8988T (cell line): ENCODE data around the gene PHTF2.

Experiments used
- DNase-seq: peaks from one replicate; pipeline ENCODE4 v3.0.0; 2011

The PHTF2 gene

DNA sequence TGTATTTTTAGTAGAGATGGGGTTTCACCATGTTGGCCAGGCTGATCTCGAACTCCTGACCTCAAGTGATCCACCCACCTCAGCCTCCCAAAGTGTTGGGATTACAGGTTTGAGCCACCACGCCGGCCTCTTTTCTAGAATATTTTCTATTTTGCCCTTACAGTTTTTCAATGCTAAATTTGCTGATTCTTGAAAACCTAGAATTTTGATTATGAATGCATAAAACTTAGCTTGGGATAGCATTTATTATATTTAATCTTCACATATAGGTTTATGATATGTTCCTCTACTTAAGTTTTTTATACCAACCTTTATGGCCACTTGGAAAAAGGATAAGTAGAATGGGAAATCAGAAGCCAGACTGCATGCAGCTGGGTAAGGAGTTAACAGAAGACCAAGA is 2.5 kb upstream of the PHTF2 start:
- DNase-seq, result no peak

DNA sequence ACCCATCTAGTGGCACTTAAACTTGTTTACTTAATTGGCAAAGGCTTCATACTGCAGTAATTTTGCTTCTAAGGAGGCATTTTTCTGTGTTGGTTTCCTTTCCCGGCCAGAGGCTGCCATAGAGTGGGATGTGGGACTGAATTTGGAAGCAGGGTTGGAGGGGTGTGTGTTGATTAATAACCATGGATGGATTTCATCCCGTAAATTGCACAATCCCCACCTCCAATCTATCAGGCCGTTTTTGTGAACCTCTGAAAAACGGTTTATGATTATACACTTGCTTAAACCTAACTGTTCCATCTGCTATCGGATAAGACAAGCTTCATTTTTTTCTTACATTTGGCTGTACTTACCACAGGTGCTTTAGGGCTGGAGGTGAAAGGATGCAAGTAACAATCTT is 1.6 kb upstream of the PHTF2 start:
- no peak for DNase-seq

DNA sequence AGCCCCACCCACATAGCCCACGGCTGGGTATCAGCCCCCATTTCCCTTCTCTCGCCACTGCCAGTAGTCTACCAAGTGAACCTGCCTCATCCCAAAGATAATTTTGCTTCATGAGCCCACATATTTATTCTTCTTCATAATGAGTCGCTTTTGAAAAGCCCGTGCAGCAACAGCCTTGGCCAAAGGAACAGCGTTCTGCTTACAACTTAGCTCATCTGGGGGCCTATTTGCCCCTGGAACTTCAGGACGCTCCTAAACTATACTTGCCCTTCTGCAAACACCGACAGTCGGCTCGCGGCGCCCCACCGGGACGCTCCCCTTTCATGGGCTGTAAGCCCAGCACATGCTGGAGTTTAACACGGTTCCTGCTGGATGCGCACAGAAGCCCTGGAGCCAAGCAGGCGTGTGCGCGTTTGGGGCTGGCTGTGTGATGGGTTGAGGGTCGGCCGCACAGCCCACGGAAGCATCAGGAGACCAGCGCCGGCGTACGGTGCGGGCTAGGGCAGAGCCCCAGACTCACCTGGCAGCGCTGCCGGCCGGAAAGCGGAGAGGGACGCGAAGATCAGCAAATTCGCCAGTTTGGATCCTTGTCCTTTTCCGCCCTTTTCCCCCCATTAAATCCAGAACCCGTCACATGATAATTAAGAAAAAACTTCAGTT is 709 bp upstream of the PHTF2 start:
- no peak for DNase-seq

DNA sequence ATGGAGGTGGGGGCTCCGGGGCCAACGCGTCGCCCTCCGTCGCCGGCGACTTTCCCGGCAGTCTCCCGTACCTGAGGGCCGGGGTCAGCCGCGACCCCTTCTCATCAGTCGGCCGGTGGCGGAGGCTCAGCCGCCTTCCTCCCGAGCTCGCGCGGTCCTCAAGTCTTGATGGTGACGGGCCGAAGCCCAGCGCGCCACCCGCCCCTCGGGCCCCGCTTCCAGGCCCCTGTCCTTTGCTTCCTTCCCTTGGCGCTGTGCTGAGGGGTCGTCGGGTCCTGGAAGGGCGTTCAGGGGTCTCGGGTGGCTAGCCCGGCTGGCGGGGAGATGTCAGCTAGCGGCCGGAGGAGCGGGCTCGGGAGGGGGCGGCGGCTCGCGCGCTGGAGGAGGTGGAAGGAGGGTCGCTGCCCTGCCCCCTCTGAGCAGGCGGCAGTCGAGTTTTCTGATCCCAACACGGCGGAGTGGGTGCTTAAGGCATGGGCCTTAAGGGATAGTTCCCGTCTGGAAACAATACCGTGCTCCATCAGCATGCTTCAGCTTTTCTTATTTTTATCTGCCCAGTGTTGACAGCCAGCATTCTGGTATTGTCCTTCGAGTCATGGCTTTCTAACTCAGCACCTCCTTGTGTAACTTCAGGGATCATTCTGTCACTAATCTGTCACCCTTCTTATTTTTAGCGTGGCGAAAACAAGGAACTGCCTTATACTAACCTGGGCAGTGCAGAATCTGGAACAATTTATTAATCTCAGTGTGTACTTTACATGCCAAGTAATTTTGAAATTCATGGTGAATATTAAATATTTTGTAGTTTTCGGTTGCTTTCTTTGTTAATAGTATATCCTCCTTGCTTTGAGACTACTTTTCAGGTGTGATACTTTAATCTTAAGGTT is 748 bp downstream of the PHTF2 start:
- DNase-seq, result no peak

DNA sequence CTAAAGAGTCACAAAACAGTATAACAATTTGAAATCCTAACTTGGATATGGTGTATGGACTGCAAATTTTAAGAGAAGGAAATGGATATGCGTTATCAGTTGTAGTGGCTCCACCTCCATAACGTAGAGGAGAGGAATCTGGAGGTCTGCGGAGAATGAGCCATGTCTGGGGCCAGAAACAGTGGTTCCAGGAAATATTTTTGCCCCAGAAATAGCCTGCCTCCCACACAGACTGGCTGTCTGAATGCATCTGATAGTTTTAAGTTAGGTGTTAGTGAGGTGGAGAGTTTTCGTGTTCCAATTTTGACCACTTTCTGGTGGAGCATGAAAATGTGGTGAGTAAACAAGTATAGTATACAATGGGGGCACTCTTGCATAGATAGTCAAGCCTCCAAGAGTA is 1.6 kb downstream of the PHTF2 start:
- no peak for DNase-seq

DNA sequence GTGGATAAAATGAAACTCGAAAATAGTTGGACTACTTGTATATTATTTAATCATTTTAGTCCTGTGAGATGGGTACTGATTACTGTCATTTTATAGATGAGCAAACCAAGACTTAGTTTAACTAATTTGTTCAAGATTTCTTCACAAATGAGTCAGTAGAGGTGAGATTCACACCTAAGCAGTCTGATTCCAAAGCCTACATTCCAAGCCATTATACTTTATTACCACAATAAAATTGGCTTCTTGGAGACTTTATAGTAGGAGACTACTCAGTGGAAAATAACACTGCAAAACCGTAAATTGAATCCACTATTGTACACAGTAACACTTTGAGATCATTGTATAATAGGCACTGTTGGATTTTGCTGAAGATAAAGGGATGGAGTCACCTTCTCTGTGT is 2.2 kb downstream of the PHTF2 start:
- DNase-seq, result no peak

DNA sequence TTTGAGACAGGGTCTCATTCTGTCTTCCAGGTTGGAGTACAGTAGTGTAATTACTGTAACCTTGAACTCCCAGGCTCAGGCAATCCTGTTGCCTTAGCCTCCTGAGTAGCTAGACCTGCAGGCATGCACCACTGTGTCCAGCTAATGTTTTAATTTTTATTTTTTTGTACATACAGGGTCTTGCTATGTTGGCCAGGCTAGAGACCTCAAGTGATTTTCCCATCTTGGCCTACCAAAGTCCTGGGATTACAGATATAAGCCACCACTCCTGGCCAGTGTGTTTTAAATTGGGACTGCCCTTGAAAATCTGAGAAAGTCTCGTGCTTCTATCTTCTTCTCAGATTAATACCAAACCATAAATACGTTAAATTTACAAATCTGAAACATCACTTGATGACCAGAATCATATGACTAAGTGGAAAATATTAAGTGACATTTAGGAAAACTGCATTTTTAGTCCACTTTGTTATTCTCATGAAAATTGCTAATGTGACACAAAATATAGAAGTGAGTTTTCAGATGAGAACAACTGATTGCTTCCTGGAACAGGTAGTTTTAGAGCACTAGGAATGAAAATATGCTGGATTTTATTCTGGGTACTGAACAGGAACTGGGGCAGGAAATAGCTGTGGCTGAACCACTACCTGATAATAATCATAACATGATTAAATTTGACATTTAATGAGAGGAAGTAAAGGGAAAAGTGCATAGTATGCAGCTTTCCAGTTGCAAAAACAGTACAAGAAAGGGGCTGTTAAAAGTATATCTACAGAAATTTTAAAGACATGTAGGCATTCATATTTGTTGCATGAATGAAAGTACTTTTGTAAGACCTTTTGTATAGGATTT is 4.2 kb downstream of the PHTF2 start:
- DNase-seq, result no peak

DNA sequence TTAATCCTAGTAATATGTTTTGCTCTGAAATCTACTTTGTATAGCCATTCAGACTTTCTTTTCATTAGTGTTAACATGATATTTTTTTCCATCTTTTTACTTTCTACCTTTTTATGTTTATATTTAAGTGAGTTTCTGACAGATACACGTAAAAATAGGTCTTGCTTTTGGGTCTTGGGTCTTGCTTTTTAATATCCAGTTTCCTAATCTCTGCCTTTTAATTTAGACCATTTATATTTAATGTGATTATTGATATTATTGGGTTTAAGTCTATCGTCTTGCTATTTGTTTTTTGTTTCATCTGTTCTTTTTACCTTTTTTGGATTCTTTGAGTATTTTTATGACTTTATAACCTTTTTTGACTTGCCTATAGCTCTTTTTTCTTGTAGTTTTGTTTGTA is 7.9 kb downstream of the PHTF2 start:
- no peak for DNase-seq

DNA sequence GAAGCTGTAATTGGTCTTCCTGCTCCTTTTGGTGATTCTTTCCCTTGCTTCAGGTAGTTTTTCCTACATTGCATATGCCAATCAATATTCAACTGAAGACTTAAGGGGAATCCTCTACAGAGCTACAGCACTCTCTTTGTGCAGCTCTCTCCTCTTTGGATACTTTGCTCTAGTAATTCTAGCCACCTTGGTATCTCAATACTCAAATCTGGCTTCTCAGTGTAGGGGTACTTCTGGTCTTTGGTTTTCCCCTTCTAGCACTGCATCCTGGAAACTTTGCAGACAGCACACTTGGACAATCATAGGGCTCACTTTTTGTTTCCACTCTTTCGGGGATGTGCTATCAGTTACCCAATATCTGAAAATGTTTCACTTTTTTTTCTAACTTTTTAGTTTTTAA is 9.9 kb downstream of the PHTF2 start:
- no peak for DNase-seq

DNA sequence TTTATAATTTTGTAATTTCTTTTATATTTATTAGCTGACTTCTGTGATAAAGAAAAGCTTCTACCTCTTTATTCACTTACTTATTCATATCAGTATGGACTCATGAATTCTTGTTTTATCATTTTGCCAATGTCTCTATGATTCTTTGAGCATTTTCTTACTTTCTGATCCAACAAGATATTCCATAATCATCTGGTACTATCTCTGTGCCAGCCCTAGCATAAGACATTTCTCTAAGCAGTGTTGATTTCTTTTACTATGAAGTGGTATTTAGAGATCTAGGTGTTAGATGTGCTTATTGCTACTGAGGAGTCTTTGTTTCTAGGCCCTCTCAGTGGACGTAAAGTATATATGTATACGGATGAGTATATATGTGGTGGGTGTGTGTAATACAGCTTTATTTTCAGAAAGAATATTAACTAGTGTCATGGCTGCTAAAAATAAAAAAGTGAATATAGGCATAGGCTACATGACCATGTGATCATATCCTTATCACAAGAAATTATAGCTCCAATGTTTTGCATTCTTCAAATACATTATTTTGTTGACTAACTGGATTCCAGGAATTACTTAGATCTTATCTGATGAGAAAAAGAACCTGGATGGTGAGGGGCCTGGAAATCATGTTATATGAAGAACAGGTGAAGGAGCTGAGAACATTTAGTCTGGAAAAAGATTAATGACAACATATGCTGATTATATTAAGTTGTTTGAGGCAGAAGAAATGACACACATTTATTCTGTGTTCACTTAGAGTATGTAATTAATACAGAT is 13.1 kb downstream of the PHTF2 start:
- DNase-seq, result no peak

DNA sequence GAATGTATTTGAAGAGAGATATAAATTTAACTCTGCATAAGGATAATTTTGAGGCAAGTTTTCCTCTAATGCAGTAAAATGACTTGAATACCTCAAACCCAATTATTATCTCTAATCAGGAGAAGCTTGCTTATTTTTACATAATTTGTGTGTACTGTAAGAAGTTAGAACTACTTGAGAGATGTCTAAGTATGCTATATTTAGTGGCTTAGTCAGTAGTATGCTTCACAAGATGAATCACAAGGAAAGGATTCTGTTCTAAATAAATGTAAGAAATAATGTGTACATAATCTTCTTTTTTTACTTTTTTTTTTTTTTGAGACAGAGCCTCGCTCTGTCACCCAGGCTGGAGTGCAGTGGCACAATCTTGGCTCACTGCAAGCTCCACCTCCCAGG is 13.7 kb downstream of the PHTF2 start:
- DNase-seq, result no peak

DNA sequence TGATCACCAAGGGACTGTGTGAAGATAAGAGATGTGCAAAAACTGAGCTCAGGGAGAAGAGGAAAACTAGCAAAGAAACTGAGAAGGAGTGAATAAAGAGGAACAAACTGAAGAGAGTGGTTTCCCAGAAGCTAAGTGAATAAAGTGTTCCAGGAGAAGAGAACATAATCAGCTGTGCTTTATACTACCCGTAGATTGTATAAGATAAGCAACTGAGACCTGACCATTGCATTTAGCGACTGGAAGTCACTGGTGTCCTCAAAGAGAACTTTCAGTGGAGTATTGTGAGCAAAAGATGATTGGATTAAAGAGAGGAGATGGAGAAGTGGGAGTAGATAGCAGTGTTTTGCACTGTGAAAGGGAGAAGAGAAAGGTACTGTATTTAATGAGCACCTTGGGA is 14.6 kb downstream of the PHTF2 start:
- no peak for DNase-seq

DNA sequence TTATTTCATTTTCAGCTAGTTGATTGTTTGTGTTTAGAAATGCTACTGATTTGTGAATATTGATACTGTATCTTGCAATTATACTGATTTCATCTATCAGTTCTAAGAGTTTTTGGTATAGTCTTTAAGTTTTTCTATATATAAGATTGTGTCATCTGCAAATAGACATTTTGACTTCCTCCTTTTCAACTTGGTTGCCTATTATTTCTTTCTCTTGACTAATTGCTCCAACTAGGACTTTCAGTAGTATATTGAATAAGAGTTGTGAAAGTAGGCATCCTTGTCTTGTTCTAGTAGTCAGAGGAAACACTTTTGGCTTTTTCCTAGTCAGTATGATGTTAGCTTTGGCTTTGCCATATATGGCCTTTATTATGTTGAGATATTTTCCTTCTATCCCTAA is 20.4 kb downstream of the PHTF2 start:
- DNase-seq, result no peak

DNA sequence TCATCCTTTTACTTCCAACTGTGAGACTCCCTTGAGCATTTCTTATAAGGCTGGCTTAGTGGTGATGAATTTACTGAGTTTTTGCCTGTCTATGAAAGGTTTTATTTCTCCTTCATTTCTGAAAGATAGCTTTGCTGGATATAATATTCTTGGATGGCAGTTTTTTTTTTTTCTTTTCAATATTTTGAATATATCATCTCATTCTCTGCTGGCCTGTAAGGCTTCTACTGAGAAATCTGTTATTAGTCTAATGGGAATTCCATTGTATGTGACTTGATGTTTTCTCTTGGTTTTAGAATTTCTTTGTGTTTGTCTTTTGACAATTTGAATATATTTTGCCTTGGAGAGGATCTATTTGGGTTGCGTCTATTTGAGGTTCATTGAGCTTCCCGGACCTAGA is 22.4 kb downstream of the PHTF2 start:
- DNase-seq, result no peak

DNA sequence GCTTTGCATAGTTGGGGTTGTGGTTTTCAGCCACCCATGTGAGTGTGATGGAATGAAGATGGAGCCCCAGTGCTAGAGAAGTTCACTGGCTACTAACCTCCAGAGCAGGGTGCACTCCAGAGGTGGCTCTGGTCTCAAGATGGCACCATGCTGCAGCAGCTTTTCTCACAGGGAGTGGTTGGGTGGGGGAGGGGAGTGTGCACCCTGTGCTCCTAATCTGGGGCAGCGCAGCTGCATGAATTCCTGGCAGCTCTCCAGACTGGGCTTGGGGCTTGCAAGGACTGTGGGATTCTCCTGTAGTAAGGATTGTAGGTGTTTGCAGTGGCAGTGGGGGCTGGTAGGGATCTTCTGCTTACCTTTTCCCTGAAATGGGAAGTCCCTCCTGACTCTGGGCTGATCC is 23.7 kb downstream of the PHTF2 start:
- DNase-seq, result no peak

DNA sequence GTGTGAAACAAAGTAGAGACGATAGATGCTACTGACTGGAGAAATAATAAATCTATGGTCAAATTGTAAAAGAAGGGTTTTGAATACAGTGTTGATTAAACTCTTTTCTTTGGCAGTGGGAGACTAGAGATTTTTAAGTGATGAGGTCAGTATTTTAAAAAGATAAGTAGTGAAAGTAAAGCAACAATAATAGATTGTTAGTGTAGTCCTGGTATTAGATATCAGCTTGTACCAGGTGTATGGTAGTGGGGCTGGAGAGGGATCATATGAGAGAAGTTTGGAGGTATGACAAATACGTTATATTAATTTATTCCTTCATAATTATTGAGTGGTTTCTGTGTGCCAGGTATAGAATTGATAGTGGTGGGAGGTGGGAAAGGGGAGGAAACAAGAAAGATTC is 25.2 kb downstream of the PHTF2 start:
- DNase-seq, result no peak

DNA sequence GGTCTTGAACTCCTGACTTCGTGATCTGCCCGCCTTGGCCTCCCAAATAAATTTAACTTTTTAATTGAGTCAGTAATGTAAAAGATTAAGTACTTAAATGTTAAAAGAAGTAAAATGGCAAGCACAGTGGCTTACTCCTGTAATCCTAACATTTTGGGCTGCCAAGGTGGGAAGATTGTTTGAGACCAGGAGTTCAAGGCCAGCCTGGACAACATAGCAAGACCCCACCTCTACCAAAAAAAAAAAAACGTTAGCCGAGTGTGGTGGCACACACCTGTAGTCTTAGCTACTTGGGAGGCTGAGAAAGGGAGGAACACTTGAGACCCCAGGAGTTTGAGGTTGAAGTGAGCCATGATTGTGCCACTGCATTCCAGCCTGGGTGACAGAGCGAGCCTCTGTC is 26.1 kb downstream of the PHTF2 start:
- no peak for DNase-seq

DNA sequence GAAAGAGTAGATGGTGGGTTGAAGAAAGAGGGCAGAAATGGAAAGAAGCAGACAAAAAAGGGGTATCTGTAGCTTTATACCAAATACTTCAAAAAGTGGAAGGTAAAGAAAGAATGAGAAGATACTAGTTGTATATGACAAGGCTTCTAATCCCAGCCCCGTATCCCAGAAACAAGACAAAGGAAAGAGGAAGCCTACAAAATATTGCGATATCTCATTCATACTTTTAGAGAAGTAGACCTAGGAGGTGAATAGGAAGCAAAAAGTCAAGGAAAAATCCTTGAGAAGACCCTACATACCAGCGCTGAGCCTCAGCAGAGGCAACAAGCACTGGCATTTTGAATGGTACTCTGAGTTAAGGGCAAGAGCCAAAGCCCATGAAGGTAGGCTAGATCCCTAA is 26.6 kb downstream of the PHTF2 start:
- no peak for DNase-seq

DNA sequence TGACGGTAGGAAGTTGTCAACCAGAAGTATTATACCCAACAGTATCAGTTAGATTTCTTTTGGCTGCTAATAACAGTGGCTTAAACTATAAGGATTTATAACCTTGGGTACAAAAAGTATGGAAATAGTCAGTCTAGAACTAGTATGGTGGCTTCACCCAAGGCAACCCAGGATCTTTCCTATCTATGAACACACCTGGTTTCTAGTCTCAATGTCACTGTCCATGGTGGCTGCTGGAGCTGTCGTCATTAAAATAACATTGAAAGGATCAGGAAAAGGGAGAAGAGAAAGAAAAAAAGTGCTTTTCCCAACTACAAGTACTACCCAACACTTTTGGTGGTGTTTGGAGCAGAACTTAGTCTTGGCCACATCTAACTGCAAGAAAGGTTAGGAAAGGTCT is 27.7 kb downstream of the PHTF2 start:
- no peak for DNase-seq

DNA sequence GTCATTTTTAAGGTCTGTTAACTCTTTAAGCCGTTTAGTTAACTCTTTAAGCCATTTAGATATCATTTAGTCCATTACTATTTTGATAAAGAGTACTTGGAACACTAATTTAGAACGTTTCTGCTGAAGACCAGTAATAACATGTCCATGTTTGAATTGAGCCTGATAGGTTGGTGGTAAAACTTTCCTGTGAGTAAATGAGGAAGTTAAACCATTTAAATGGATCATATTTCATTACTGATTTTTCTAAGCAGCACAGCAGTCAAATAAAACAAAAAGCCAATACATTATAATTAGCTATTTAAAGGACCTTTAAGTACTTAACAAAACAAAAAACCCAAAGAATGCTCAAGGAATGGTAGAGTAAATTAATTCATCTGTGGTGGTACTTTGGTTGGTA is 29.4 kb downstream of the PHTF2 start:
- no peak for DNase-seq

DNA sequence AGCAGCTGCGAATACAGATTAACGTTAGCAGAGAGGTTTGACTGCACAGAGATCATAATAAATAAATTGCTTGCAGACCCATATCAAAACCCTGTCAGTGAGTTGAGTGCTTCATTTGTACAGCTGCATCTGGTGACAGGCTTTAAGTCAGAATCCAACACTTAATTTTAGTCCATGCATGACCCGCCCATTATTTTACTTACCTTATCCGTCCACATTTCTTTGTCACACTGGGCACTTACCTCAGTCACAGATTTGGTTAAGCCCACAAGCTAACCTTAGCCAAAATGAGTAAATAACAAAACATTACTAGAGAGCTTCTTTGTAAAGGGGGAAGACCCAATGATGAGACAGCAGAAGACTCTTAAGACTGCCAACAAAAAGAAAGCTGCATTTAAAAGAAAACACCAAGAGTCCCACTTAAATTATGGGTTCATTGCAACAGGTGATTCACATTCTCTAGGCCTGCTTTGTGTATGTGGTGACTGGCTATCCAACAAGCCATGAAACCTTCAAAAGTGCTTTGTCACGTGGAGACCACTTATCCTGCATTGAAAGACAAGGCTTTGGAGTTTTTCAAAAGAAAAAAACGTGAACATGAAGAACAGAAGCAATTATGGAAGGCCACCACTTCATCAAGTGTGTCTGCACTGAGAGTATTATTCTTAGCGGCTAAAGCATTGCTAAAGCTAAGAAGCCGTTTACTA is 32.2 kb downstream of the PHTF2 start:
- DNase-seq, result no peak

DNA sequence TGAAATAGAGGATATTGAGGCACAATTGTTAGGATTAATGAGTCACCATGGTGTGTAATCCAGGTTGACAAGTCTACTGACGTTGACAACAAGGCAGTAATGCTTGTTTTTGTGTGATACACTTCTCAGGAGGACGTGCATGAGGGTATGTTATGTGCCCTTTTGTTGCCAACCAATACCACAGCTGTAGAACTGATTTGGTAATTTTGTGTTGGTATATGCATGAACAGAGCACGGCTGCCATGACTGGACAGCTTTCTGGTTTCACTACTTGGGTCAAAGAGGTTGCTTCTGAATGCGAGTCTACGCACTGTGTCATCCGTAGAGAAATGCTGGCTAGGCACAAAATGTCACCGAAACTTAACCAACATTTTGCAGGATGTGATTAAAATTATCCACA is 32.9 kb downstream of the PHTF2 start:
- DNase-seq, result no peak
